ENCODE measurements around the gene PVALB. TPM values are rescaled to one million over a fixed set of nuclear protein-coding genes. Genes with fewer than 3 reads are reported as not detected.

The PVALB gene
- total and polyA plus RNA-seq, 4 donors, result 0.73 to 3.0 (median 2.4) TPM; not detected in 1

DNA sequence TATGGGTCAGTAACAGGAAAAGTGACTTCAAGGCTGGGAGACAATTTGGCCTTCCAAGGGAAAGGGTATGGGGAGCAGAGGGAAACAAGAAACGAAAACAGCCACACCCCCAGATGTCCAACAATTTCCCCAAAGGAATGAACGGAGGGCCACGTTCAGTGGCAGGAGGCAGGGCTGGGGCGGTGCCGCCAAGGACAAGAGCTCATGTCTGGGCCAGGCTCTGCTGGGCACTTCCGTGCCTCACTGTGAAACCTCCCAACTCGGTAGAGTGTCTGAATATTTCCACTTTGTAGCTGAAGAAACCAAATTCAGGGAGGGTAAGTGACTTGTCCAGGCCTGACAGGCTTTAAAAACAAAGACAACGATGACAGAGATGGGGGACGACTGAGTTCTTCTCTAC, 52.8 kb downstream of the PVALB start:
- Histone ChIP-seq H3K9me3 (ENCODE audit: control insufficient read depth in 4 of 4, insufficient read depth in 3 of 4, low read length in 3 of 4) (no peaks in the 10 kb centered on the region), H3K36me3 (ENCODE audit: control insufficient read depth in 4 of 4, insufficient read depth in 4 of 4, low read length in 4 of 4) (peaks cover 0 to 31% (median 17%) of the 10 kb centered on the region in 4 donors), H3K9ac (ENCODE audit: insufficient read depth in 1 of 2, low read length in 2 of 2) (no peak overlapping the region), H3K4me1 (ENCODE audit: control insufficient read depth in 5 of 5, insufficient read depth in 5 of 5, low read length in 5 of 5) (peaks cover 0 to 4% (median 2%) of the 10 kb centered on the region in 5 donors), H3K27me3 (ENCODE audit: control insufficient read depth in 3 of 3, insufficient read depth in 3 of 3, low read length in 2 of 3) (no peaks in the 10 kb centered on the region), H3K4me3 (no peak overlapping the region), H3K27ac (ENCODE audit: low read depth in 1 of 2, low read length in 1 of 2) (no peak overlapping the region)
- no peak for DNase-seq
- WGBS, 2 donors, result 87 to 95% methylated on average over 9 of the region's 9 CpGs
- no peak for ATAC-seq (ENCODE audit: insufficient read depth, low FRiP score)
- TF ChIP-seq, protein P1, sequence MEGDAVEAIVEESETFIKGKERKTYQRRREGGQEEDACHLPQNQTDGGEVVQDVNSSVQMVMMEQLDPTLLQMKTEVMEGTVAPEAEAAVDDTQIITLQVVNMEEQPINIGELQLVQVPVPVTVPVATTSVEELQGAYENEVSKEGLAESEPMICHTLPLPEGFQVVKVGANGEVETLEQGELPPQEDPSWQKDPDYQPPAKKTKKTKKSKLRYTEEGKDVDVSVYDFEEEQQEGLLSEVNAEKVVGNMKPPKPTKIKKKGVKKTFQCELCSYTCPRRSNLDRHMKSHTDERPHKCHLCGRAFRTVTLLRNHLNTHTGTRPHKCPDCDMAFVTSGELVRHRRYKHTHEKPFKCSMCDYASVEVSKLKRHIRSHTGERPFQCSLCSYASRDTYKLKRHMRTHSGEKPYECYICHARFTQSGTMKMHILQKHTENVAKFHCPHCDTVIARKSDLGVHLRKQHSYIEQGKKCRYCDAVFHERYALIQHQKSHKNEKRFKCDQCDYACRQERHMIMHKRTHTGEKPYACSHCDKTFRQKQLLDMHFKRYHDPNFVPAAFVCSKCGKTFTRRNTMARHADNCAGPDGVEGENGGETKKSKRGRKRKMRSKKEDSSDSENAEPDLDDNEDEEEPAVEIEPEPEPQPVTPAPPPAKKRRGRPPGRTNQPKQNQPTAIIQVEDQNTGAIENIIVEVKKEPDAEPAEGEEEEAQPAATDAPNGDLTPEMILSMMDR (IDR thresholded peaks at IDR 0.05; ENCODE audit: control extremely low read depth, extremely low read depth), result no peak

- no peaks in the 10 kb centered on the region for H3K9me3 ChIP-seq (ENCODE audit: control insufficient read depth in 4 of 4, insufficient read depth in 3 of 4, low read length in 3 of 4)
- ATAC-seq (ENCODE audit: insufficient read depth, low FRiP score), result no peak
- 93 to 95% methylated on average over 8 of the region's 8 CpGs for WGBS, 2 donors
- H3K4me1 ChIP-seq (ENCODE audit: control insufficient read depth in 5 of 5, insufficient read depth in 5 of 5, low read length in 5 of 5), result peaks cover 0 to 4% (median 2%) of the 10 kb centered on the region in 5 donors
- TF ChIP-seq, protein P1 (IDR thresholded peaks at IDR 0.05; ENCODE audit: control extremely low read depth, extremely low read depth), result no peak
- no peaks in the 10 kb centered on the region for H3K27me3 ChIP-seq (ENCODE audit: control insufficient read depth in 3 of 3, insufficient read depth in 3 of 3, low read length in 2 of 3)
- H3K9ac ChIP-seq (ENCODE audit: insufficient read depth in 1 of 2, low read length in 2 of 2), result no peak overlapping the region
- DNase-seq, result no peak
- H3K4me3 ChIP-seq, result no peak overlapping the region
- H3K36me3 ChIP-seq (ENCODE audit: control insufficient read depth in 4 of 4, insufficient read depth in 4 of 4, low read length in 4 of 4), result peaks cover 0 to 31% (median 17%) of the 10 kb centered on the region in 4 donors
- no peak overlapping the region for H3K27ac ChIP-seq (ENCODE audit: low read depth in 1 of 2, low read length in 1 of 2)
Observed at GRCh38 chr22:36763576-36763975, 53.3 kb downstream of the PVALB start.

DNA sequence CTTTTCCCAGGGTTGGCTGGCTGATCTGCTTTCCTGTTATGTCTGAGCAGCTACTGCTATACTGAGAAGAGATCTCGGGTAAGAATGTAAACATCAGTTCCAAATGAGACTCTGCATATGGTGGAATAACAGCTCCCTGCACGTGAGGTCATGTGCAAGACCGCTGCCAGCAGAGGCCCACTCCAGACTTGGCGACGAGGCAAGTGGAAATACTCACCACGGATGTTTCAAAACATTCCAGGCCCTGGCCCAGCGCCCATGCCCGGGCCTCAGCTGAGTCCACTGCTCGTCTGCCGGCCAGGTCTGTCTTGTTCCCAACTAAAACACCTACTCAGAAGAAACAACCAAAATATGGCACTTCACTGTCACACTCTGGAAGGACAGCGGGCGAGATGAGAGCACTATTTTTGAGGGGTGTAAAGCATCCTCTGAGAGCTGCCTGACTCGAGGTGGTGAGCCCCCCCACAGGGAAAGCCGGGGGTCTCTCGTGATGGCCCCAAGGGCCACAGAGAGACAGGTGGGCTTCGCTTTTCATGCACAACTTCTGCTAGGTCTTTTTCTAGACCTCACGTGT, 54.1 kb downstream of the PVALB start:
- DNase-seq (peak; percentile 40 to 58 (median 44)), ATAC-seq (ENCODE audit: insufficient read depth, low FRiP score) (no peak)
- no peaks in the 10 kb centered on the region for H3K9me3 ChIP-seq (ENCODE audit: control insufficient read depth in 4 of 4, insufficient read depth in 3 of 4, low read length in 3 of 4)
- no peaks in the 10 kb centered on the region for H3K27me3 ChIP-seq (ENCODE audit: control insufficient read depth in 3 of 3, insufficient read depth in 3 of 3, low read length in 2 of 3)
- no peak overlapping the region for H3K9ac ChIP-seq (ENCODE audit: insufficient read depth in 1 of 2, low read length in 2 of 2)
- 62 to 66% methylated on average over 17 of the region's 17 CpGs for WGBS, 2 donors
- no peak overlapping the region for H3K27ac ChIP-seq (ENCODE audit: low read depth in 1 of 2, low read length in 1 of 2)
- H3K4me3 ChIP-seq, result no peak overlapping the region
- TF ChIP-seq, protein P1 (IDR thresholded peaks at IDR 0.05; ENCODE audit: control extremely low read depth, extremely low read depth), result no peak
- peaks cover 0 to 4% (median 2%) of the 10 kb centered on the region in 5 donors for H3K4me1 ChIP-seq (ENCODE audit: control insufficient read depth in 5 of 5, insufficient read depth in 5 of 5, low read length in 5 of 5)
- peaks cover 0 to 29% (median 17%) of the 10 kb centered on the region in 4 donors for H3K36me3 ChIP-seq (ENCODE audit: control insufficient read depth in 4 of 4, insufficient read depth in 4 of 4, low read length in 4 of 4)
